ENCODE data around the gene TJP3.
A peak's percentile ranks its signal among the peaks of the same experiment; 100 is the strongest.

Gene TJP3

GRCh38 chr19:3720349-3720917 is 12.2 kb downstream of the TJP3 start:
- no peak for DNase-seq

- DNase-seq, result peak; percentile 89
Measured at GRCh38 chr19:3721131-3721886, 13.1 kb downstream of the TJP3 start.

GRCh38 chr19:3721887-3722442 is 13.8 kb downstream of the TJP3 start:
- no peak for DNase-seq

- DNase-seq, result no peak
Measured at GRCh38 chr19:3722443-3723109, 14.4 kb downstream of the TJP3 start.

GRCh38 chr19:3723110-3723488 is 14.9 kb downstream of the TJP3 start:
- no peak for DNase-seq

GRCh38 chr19:3723883-3724282 is 15.7 kb downstream of the TJP3 start:
- no peak for DNase-seq

- DNase-seq, result no peak
Measured at GRCh38 chr19:3725121-3725520, 16.9 kb downstream of the TJP3 start.

GRCh38 chr19:3725640-3726310 is 17.6 kb downstream of the TJP3 start:
- DNase-seq, result no peak

- no peak for DNase-seq
Measured at GRCh38 chr19:3730457-3730958, 22.3 kb downstream of the TJP3 start.

- DNase-seq, result no peak
Measured at GRCh38 chr19:3732108-3732507, 23.9 kb downstream of the TJP3 start.

GRCh38 chr19:3733549-3734309 is 25.5 kb downstream of the TJP3 start:
- DNase-seq, result no peak

- DNase-seq, result no peak
Measured at GRCh38 chr19:3734310-3734600, 26.1 kb downstream of the TJP3 start.

- no peak for DNase-seq
Measured at GRCh38 chr19:3736106-3736724, 28.0 kb downstream of the TJP3 start.

- no peak for DNase-seq
Measured at GRCh38 chr19:3737487-3738205, 29.5 kb downstream of the TJP3 start.

GRCh38 chr19:3738477-3739220 is 30.5 kb downstream of the TJP3 start:
- DNase-seq, result no peak

GRCh38 chr19:3740431-3740830 is 32.2 kb downstream of the TJP3 start:
- DNase-seq, result no peak

GRCh38 chr19:3743486-3743885 is 35.3 kb downstream of the TJP3 start:
- no peak for DNase-seq

GRCh38 chr19:3745363-3746045 is 37.3 kb downstream of the TJP3 start:
- DNase-seq, result no peak

- no peak for DNase-seq
Measured at GRCh38 chr19:3746371-3747056, 38.3 kb downstream of the TJP3 start.
